Measurements from ENCODE around the gene B3GALT5. TPM values are rescaled to one million over a fixed set of nuclear protein-coding genes. Genes with fewer than 3 reads are reported as not detected.

Gene B3GALT5
- total RNA-seq, 1 experiment from 2014 or later, result 1.5 TPM

DNA sequence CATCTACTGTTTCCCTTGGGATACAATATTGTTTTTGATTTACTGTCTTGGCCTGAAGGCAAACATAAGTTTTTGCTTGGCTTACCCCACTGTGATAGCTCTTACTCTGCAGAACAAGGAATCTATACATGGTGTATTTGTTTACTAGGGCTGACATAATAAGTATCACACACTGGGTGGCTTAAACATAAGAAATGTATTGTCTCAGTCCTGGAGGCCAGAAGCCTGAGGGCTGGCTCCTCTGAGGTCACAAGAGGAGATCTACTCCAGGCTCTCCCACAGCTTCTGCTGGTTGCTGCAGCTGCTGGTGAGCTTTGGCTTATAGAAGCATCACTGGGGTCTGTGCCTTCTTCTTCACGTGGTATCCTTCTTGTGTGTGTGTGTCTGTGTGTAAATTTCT, 101.6 kb downstream of the B3GALT5 start:
- intact Hi-C loops (cut with micrococcal nuclease), result no loop called here
- no peak overlapping the region for H3K4me3 ChIP-seq (ENCODE audit: low read length)
- no peaks in the 10 kb centered on the region for H4K20me1 ChIP-seq (ENCODE audit: low read length)
- POLR2A ChIA-PET (ENCODE audit: unreplicated experiment), result no interaction called here
- H3K9ac ChIP-seq (ENCODE audit: low read length), result no peak overlapping the region
- CTCF ChIA-PET, result interaction anchor here (0.6 to 1.2 kb wide), 2 partner anchors 67 to 196 kb away, joined by 3 to 4 read pairs; no protein-coding TSS in a partner anchor
- no peaks in the 10 kb centered on the region for H3K27me3 ChIP-seq (ENCODE audit: low read length)
- H2AFZ ChIP-seq (ENCODE audit: low read length), result no peak overlapping the region
- H3F3A ChIP-seq (ENCODE audit: low read length, unreplicated experiment), result no peaks in the 10 kb centered on the region
- H3K36me3 ChIP-seq (ENCODE audit: low read depth, low read length), result no peaks in the 10 kb centered on the region
- no peaks in the 10 kb centered on the region for H3K9me3 ChIP-seq (ENCODE audit: low read length)
- no TSS peak for BruUV-seq (replicated peaks)
- no peak overlapping the region for H3K4me2 ChIP-seq (ENCODE audit: low read length)
- no peaks in the 10 kb centered on the region for H3K9me2 ChIP-seq (replicated peaks; ENCODE audit: low read length)
- ATAC-seq (no peak), DNase-seq (no peak)
- no peak overlapping the region for H3K27ac ChIP-seq (ENCODE audit: low read length)
- TF ChIP-seq, protein P1, sequence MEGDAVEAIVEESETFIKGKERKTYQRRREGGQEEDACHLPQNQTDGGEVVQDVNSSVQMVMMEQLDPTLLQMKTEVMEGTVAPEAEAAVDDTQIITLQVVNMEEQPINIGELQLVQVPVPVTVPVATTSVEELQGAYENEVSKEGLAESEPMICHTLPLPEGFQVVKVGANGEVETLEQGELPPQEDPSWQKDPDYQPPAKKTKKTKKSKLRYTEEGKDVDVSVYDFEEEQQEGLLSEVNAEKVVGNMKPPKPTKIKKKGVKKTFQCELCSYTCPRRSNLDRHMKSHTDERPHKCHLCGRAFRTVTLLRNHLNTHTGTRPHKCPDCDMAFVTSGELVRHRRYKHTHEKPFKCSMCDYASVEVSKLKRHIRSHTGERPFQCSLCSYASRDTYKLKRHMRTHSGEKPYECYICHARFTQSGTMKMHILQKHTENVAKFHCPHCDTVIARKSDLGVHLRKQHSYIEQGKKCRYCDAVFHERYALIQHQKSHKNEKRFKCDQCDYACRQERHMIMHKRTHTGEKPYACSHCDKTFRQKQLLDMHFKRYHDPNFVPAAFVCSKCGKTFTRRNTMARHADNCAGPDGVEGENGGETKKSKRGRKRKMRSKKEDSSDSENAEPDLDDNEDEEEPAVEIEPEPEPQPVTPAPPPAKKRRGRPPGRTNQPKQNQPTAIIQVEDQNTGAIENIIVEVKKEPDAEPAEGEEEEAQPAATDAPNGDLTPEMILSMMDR (conservative IDR thresholded peaks at IDR 0.05; ENCODE audit: low read depth, low read length), result no peak
- TF ChIP-seq EZH2phosphoT487 (IDR thresholded peaks at IDR 0.05; ENCODE audit: borderline replicate concordance, low read length) (no peak), EZH2 (IDR thresholded peaks at IDR 0.05; ENCODE audit: low read length, unreplicated experiment) (no peak)
- H3K79me2 ChIP-seq (ENCODE audit: low read length), result no peaks in the 10 kb centered on the region
- no peaks in the 10 kb centered on the region for H3K4me1 ChIP-seq (ENCODE audit: insufficient read depth, low read length)

DNA sequence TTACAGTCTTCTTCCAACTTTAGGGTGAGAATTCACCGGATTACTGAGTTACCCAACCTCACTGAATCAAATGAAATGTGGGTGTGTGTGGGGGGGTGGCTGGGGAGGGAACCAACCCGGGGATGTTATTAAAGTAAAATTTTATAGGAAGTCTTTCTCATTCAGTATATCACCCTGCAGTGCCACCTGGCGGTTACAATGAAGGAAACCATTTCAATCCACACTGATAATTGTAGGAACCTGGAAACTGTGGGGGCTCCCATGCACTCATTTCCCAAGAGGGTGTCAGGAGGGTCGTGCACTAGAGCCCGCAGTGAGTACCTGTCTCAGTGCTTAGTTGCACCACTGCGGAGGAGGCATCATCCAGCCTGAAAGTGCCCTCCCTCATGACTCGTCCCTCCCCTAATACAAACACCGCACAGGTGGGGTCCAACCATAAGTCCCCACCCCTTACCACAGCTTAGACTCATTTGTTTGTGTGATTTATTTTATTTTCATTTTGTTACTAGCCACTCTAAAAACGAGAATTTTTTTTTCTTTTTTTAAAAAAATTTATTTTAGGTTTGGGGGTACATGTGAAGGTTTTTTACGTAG, 103.2 kb downstream of the B3GALT5 start:
- H3K9ac ChIP-seq (ENCODE audit: low read length), result no peak overlapping the region
- H3K9me3 ChIP-seq (ENCODE audit: low read length), result no peaks in the 10 kb centered on the region
- no TSS peak for BruUV-seq (replicated peaks)
- ChIA-PET CTCF (interaction anchor here (0.6 to 0.7 kb wide), 2 partner anchors 148 to 314 kb away, joined by 5 to 7 read pairs; no protein-coding TSS in a partner anchor), POLR2A (ENCODE audit: unreplicated experiment) (no interaction called here)
- H3K79me2 ChIP-seq (ENCODE audit: low read length), result no peaks in the 10 kb centered on the region
- no peak overlapping the region for H3K4me2 ChIP-seq (ENCODE audit: low read length)
- H3F3A ChIP-seq (ENCODE audit: low read length, unreplicated experiment), result no peaks in the 10 kb centered on the region
- H2AFZ ChIP-seq (ENCODE audit: low read length), result no peak overlapping the region
- DNase-seq, result peak; percentile 70
- no peaks in the 10 kb centered on the region for H3K9me2 ChIP-seq (replicated peaks; ENCODE audit: low read length)
- H3K27ac ChIP-seq (ENCODE audit: low read length), result no peak overlapping the region
- H3K4me1 ChIP-seq (ENCODE audit: insufficient read depth, low read length), result no peaks in the 10 kb centered on the region
- H3K4me3 ChIP-seq (ENCODE audit: low read length), result no peak overlapping the region
- no peaks in the 10 kb centered on the region for H3K36me3 ChIP-seq (ENCODE audit: low read depth, low read length)
- H3K27me3 ChIP-seq (ENCODE audit: low read length), result no peaks in the 10 kb centered on the region
- peak; percentile 63 for ATAC-seq
- TF ChIP-seq, protein P1 (conservative IDR thresholded peaks at IDR 0.05; ENCODE audit: low read depth, low read length), result peak; percentile 82
- TF ChIP-seq EZH2 (IDR thresholded peaks at IDR 0.05; ENCODE audit: low read length, unreplicated experiment) (no peak), EZH2phosphoT487 (IDR thresholded peaks at IDR 0.05; ENCODE audit: borderline replicate concordance, low read length) (no peak)
- intact Hi-C loops (cut with micrococcal nuclease), result loop anchor here (1.0 to 2.0 kb wide), 3 partner anchors 83 to 343 kb away; no protein-coding TSS in a partner anchor
- no peaks in the 10 kb centered on the region for H4K20me1 ChIP-seq (ENCODE audit: low read length)

- intact Hi-C loops (cut with micrococcal nuclease), result no loop called here
- CTCF ChIA-PET, result no interaction called here
These were observed 107.5 kb downstream of the B3GALT5 start for GRCh38 chr21:39720126-39720778.

More at GRCh38 chr21:39720126-39720778, 107.5 kb downstream of the B3GALT5 start:
- Histone ChIP-seq H3K9me2 (replicated peaks; ENCODE audit: low read length) (no peaks in the 10 kb centered on the region), H3K9ac (ENCODE audit: low read length) (no peak overlapping the region), H3K27ac (ENCODE audit: low read length) (no peak overlapping the region), H2AFZ (ENCODE audit: low read length) (no peak overlapping the region), H3K4me1 (ENCODE audit: insufficient read depth, low read length) (no peaks in the 10 kb centered on the region), H3K27me3 (ENCODE audit: low read length) (no peaks in the 10 kb centered on the region), H3K9me3 (ENCODE audit: low read length) (no peaks in the 10 kb centered on the region), H3K4me3 (ENCODE audit: low read length) (no peak overlapping the region), H3F3A (ENCODE audit: low read length, unreplicated experiment) (no peaks in the 10 kb centered on the region), H3K79me2 (ENCODE audit: low read length) (no peaks in the 10 kb centered on the region), H3K36me3 (ENCODE audit: low read depth, low read length) (no peaks in the 10 kb centered on the region), H3K4me2 (ENCODE audit: low read length) (no peak overlapping the region), H4K20me1 (ENCODE audit: low read length) (no peaks in the 10 kb centered on the region)
- DNase-seq, result peak; percentile 31
- peak; percentile 62 for ATAC-seq
- no TSS peak for BruUV-seq (replicated peaks)
- POLR2A ChIA-PET (ENCODE audit: unreplicated experiment), result no interaction called here
- no peak for TF ChIP-seq EZH2 (IDR thresholded peaks at IDR 0.05; ENCODE audit: low read length, unreplicated experiment)
- TF ChIP-seq, protein P1 (conservative IDR thresholded peaks at IDR 0.05; ENCODE audit: low read depth, low read length), result no peak; the same call in 1 of the 2 replicates
- no peak for TF ChIP-seq EZH2phosphoT487 (IDR thresholded peaks at IDR 0.05; ENCODE audit: borderline replicate concordance, low read length)

Data from PC-3 (cell line).